Thyroid gland (tissue), 4 donors: ENCODE measurements around the gene PROK2. TPM values are rescaled to one million over a fixed set of nuclear protein-coding genes. Genes with fewer than 3 reads are reported as not detected.

ENCODE experiments used
- DNase-seq, 2 donors: peaks; one replicate each; pipeline ENCODE4 v3.0.0-alpha.2; 2019
- H3K27ac ChIP-seq, 3 donors: fragments of 200-600 bp; sonication (generic); 1 replicate in 2 of 3; 2 replicates in 1 of 3; pipeline ENCODE4 v1.5.1; 2016 to 2019; ENCODE audit warnings: mild to moderate bottlenecking in 1 of 3, moderate library complexity in 1 of 3
- H3K27me3 ChIP-seq: fragments of 200-600 bp; sonication (generic); one replicate; pipeline ENCODE4 v1.5.1; 2019
- H3K36me3 ChIP-seq, 2 donors: fragments of 200-600 bp; sonication (generic); one replicate each; pipeline ENCODE4 v1.5.1; 2016 to 2019
- H3K4me1 ChIP-seq, 2 donors: fragments of 200-600 bp; sonication (generic); one replicate each; pipeline ENCODE4 v1.5.1; 2017 to 2019
- H3K4me3 ChIP-seq, 3 donors: fragments of 200-600 bp; sonication (generic); replicated peaks in 1 of 3; 1 replicate in 2 of 3; 2 replicates in 1 of 3; pipeline ENCODE4 v1.5.1; 2016; ENCODE audit warnings: mild to moderate bottlenecking in 1 of 3
- H3K9me3 ChIP-seq: fragments of 200-600 bp; sonication (generic); one replicate; pipeline ENCODE4 v1.5.1; 2017
- POLR2A ChIP-seq, 2 donors: fragments of 450-650 bp; IDR thresholded peaks; one replicate each; pipeline ENCODE4 v1.6.1; 2017; ENCODE audit warnings: antibody characterized with exemption in 2 of 2, mild to moderate bottlenecking in 2 of 2, moderate library complexity in 1 of 2
- WGBS, 2 donors: methylation state at CpG; one replicate each; pipeline ENCODE4 v1.1.5; 2017; 5-methylcytosine and 5-hydroxymethylcytosine counted together
- intact Hi-C: fragments of 100-400 bp; cut with DNase I; formaldehyde crosslinking; loops from one replicate; pipeline ENCODE4 v1.15.1; 2023
- total RNA-seq, 4 donors: library from RNA; depleted of rRNA; stranded (reverse); fragments of >200 nt; gene quantifications; one replicate each; pipeline ENCODE4 v1.2.3, GENCODE V29; 2016
- TF ChIP-seq, protein P1 (sequence below), 6 experiments: fragments of 200-600 bp in 3 of 6; fragments of 450-650 bp in 3 of 6; sonication (generic) in 3 of 6; IDR thresholded peaks; one replicate each; pipeline ENCODE4 v1.5.1; 2016 to 2019; ENCODE audit warnings: antibody characterized with exemption in 6 of 6, mild to moderate bottlenecking in 2 of 6, inconsistent platforms in 1 of 6, moderate library complexity in 1 of 6

PROK2 gene
- total RNA-seq, 4 donors from 2014 or later: not detected

DNA sequence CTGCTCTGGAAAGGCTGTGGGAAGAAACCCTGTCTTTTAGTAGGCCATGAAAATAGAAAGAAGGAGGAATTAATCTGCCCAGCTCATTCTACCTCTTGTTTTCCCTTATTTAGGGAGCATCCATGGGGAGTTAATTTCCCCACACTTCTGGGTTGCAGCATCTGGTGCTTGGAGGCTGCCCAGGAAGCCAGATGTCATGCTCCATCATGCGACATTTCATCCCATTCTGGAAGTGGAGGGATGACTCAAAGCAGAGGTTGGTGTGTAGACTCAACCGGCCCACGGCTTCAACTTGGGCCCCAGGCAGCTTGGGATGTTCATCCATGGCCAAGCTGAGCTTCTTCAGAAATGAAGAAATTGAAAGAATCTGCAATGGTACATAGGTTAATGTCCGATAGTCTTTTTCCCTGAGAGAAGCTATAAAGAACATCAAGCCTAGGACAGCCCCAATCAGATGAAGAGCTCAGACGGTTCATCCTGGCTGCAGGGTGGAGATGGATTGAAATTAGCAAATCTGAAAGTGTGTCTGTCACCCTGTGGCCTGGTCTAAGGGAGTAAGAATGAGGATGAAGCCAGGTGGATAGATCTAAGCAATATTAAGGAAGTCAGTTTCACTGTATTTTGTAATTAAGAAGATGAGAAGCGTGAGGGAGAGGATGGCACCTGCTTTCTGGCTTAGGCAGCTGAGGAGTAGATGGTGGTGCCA is 24.5 kb upstream of the PROK2 start:
- H3K4me3 ChIP-seq: no peak overlapping the region
- WGBS, 2 donors: 93 to 97% methylated on average over 6 of the region's 6 CpGs

DNA sequence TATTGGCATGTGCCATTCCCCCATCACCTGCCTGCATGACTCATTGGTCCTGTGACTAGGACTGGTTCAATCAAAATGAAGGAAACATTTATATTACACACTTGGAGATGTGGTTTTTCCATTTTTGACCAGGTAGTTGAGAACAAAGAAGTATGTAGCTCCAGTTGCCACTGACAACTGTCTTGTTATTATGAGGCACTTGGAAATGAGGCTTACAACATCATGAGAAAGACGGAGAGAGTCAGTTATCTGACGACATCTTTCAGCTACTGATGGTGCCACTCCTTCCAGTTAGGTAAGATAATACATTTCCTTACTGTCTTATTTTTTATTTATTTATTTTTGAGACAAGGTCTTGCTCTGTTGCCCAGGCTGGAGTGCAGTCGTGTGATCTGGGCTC is 21.8 kb upstream of the PROK2 start:
- Histone ChIP-seq H3K27ac (no peak overlapping the region), H3K4me3 (no peak overlapping the region), H3K36me3 (no peaks in the 10 kb centered on the region), H3K4me1 (no peaks in the 10 kb centered on the region), H3K9me3 (no peaks in the 10 kb centered on the region), H3K27me3 (no peaks in the 10 kb centered on the region)
- TF ChIP-seq POLR2A (IDR thresholded peaks at IDR 0.05): no peak
- TF ChIP-seq, protein P1, sequence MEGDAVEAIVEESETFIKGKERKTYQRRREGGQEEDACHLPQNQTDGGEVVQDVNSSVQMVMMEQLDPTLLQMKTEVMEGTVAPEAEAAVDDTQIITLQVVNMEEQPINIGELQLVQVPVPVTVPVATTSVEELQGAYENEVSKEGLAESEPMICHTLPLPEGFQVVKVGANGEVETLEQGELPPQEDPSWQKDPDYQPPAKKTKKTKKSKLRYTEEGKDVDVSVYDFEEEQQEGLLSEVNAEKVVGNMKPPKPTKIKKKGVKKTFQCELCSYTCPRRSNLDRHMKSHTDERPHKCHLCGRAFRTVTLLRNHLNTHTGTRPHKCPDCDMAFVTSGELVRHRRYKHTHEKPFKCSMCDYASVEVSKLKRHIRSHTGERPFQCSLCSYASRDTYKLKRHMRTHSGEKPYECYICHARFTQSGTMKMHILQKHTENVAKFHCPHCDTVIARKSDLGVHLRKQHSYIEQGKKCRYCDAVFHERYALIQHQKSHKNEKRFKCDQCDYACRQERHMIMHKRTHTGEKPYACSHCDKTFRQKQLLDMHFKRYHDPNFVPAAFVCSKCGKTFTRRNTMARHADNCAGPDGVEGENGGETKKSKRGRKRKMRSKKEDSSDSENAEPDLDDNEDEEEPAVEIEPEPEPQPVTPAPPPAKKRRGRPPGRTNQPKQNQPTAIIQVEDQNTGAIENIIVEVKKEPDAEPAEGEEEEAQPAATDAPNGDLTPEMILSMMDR (IDR thresholded peaks at IDR 0.05): no peak
- DNase-seq: no peak
- 85 to 88% methylated on average over 3 of the region's 3 CpGs for WGBS, 2 donors
- intact Hi-C loops: no loop called here

More for the DNA sequence above, 24.5 kb upstream of the PROK2 start:
- H3K27ac ChIP-seq: no peak overlapping the region
- no peaks in the 10 kb centered on the region for H3K9me3 ChIP-seq
- no peaks in the 10 kb centered on the region for H3K27me3 ChIP-seq
- no peak for DNase-seq
- TF ChIP-seq POLR2A (IDR thresholded peaks at IDR 0.05): no peak
- TF ChIP-seq, protein P1 (IDR thresholded peaks at IDR 0.05): no peak
- H3K36me3 ChIP-seq: no peaks in the 10 kb centered on the region
- H3K4me1 ChIP-seq: no peaks in the 10 kb centered on the region
- intact Hi-C loops: no loop called here

DNA sequence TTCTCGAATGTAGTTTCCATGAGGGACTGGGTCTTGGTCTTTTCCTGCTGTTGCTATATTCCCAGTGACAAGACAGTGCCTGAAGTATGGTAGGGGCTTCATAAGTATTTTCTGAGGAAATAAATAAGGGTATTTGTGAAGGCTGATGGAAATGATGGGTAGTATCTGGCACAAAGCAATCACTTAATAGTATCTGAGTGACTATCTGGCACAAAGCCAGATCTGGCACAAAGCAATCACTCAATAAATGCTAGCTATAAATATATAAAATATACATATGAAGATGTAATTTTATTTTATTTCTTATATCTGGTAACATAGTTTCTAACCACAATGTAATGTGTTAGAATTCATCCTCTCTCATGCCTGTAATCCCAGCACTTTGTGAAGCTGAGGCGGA is 20.7 kb upstream of the PROK2 start:
- H3K36me3 ChIP-seq: no peaks in the 10 kb centered on the region
- no peak overlapping the region for H3K4me3 ChIP-seq
- WGBS, 2 donors: 90 to 94% methylated on average over 2 of the region's 2 CpGs
- DNase-seq: no peak
- no peaks in the 10 kb centered on the region for H3K4me1 ChIP-seq
- intact Hi-C loops: no loop called here
- H3K27ac ChIP-seq: no peak overlapping the region
- H3K27me3 ChIP-seq: no peaks in the 10 kb centered on the region
- H3K9me3 ChIP-seq: no peaks in the 10 kb centered on the region
- no peak for TF ChIP-seq POLR2A (IDR thresholded peaks at IDR 0.05)
- TF ChIP-seq, protein P1 (IDR thresholded peaks at IDR 0.05): no peak

DNA sequence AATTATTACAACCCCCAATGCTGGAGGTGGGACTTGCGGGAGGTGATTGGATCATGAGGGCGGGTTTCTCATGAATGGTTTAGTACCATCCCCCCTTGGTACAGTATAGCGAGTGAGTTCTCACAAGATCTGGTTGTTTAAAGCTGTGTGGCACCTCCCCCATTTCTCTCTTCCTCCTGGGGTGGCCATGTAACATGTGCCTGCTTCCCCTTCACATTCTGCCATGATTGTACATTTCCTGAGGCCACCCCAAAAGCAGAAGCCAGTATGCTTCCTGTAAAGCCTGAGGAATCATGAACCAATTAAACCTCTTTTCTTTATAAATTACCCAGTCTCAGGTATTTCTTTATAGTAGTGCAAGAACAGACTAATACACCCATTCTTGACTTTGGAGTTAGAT is 20.3 kb upstream of the PROK2 start:
- 90 to 100% methylated on average over 3 of the region's 3 CpGs for WGBS, 2 donors
- no peak for DNase-seq
- Histone ChIP-seq H3K27ac (no peak overlapping the region), H3K27me3 (no peaks in the 10 kb centered on the region), H3K4me3 (no peak overlapping the region), H3K4me1 (no peaks in the 10 kb centered on the region), H3K36me3 (no peaks in the 10 kb centered on the region), H3K9me3 (no peaks in the 10 kb centered on the region)
- TF ChIP-seq, protein P1 (IDR thresholded peaks at IDR 0.05): no peak
- intact Hi-C loops: no loop called here

DNA sequence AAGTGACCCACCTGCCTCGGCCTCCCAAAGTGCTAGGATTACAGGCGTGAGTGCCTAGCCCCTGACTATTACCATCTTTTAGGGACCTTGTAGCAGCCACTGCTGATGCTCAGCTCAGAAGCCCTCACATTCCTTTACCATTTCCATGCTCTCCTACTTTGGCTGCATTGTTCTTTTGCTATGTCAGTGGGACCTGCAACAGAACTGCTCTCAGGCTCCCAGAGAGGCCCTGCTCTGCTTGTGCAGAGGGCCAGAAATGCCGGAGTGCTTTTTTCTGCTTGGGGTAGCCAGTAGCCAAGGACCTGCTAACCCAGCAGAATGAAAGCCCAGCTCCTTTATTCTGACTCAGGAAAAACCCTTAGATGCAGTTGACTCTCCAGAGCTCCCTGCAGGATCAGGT is 18.3 kb upstream of the PROK2 start:
- Histone ChIP-seq H3K4me3 (no peak overlapping the region), H3K36me3 (no peaks in the 10 kb centered on the region), H3K9me3 (no peaks in the 10 kb centered on the region), H3K4me1 (no peaks in the 10 kb centered on the region), H3K27ac (no peak overlapping the region), H3K27me3 (no peaks in the 10 kb centered on the region)
- no peak for DNase-seq
- intact Hi-C loops: no loop called here
- 88 to 93% methylated on average over 3 of the region's 3 CpGs for WGBS, 2 donors
- no peak for TF ChIP-seq POLR2A (IDR thresholded peaks at IDR 0.05)
